Neural progenitor cell (in vitro differentiated cells): ENCODE results near the gene CDCA7L. TPM values are rescaled to one million over a fixed set of nuclear protein-coding genes. Genes with fewer than 3 reads are reported as not detected.

ENCODE experiments used
- DNase-seq: peaks from one replicate; pipeline ENCODE4 v3.0.0-alpha.2; 2016; ENCODE audit warnings: low spot score
- H2AFZ ChIP-seq: fragments of 200-600 bp; sonication (generic); replicated peaks from 2 replicates; pipeline ENCODE4 v1.6.1; 2016; ENCODE audit warnings: antibody characterized with exemption
- H3F3A ChIP-seq: fragments of 200-600 bp; sonication (generic); 2 replicates; pipeline ENCODE4 v1.6.1; 2016; ENCODE audit warnings: antibody characterized with exemption, low read depth
- H3K27ac ChIP-seq: fragments of 200-600 bp; sonication (generic); 2 replicates; pipeline ENCODE4 v1.5.1; 2016; ENCODE audit warnings: mild to moderate bottlenecking
- H3K27me3 ChIP-seq: fragments of 200-600 bp; sonication (generic); 2 replicates; pipeline ENCODE4 v1.6.1; 2016; ENCODE audit warnings: mild to moderate bottlenecking, moderate library complexity
- H3K36me3 ChIP-seq: fragments of 200-600 bp; sonication (generic); 2 replicates; pipeline ENCODE4 v1.5.1; 2016
- H3K4me1 ChIP-seq: fragments of 200-600 bp; sonication (generic); 2 replicates; pipeline ENCODE4 v1.6.1; 2016; ENCODE audit warnings: mixed run types
- H3K4me2 ChIP-seq: fragments of 200-600 bp; sonication (generic); 2 replicates; pipeline ENCODE4 v1.6.1; 2016
- H3K4me3 ChIP-seq: fragments of 200-600 bp; sonication (generic); 2 replicates; pipeline ENCODE4 v1.5.1; 2016
- H3K79me2 ChIP-seq: fragments of 200-600 bp; sonication (generic); 2 replicates; pipeline ENCODE4 v1.6.1; 2016; ENCODE audit warnings: low read depth
- H3K9ac ChIP-seq: fragments of 200-600 bp; sonication (generic); 2 replicates; pipeline ENCODE4 v1.6.1; 2016
- H3K9me3 ChIP-seq: fragments of 200-600 bp; sonication (generic); 2 replicates; pipeline ENCODE4 v1.5.1; 2016; ENCODE audit warnings: low read depth
- H4K20me1 ChIP-seq: fragments of 200-600 bp; sonication (generic); 2 replicates; pipeline ENCODE4 v1.6.1; 2016; ENCODE audit warnings: low read depth
- H3K27ac Mint-ChIP-seq: 3 replicates; pipeline ENCODE4 v1.8.0; 2021; ENCODE audit warnings: mixed read lengths
- H3K27me3 Mint-ChIP-seq: 2 replicates; pipeline ENCODE4 v1.8.0; 2022; ENCODE audit warnings: low read depth, mild to moderate bottlenecking, inconsistent platforms, moderate library complexity, mixed read lengths; ENCODE audit not compliant: insufficient read depth
- H3K36me3 Mint-ChIP-seq: 3 replicates; pipeline ENCODE4 v1.8.0; 2021; ENCODE audit warnings: mixed read lengths
- H3K4me1 Mint-ChIP-seq: 3 replicates; pipeline ENCODE4 v1.8.0; 2021; ENCODE audit warnings: mixed read lengths
- H3K4me3 Mint-ChIP-seq: 3 replicates; pipeline ENCODE4 v1.8.0; 2021; ENCODE audit warnings: mild to moderate bottlenecking, moderate library complexity, mixed read lengths
- H3K9me3 Mint-ChIP-seq: 3 replicates; pipeline ENCODE4 v1.8.0; 2020; ENCODE audit warnings: mixed read lengths
- EZH2 ChIP-seq: fragments of 200-600 bp; sonication (generic); IDR thresholded peaks from 2 replicates; pipeline ENCODE4 v1.6.1; 2017; ENCODE audit warnings: antibody characterized with exemption, mild to moderate bottlenecking, moderate library complexity
- EZH2phosphoT487 ChIP-seq: fragments of 200-600 bp; sonication (generic); IDR thresholded peaks from 2 replicates; pipeline ENCODE4 v1.6.1; 2017; ENCODE audit warnings: antibody characterized with exemption
- total RNA-seq: library from RNA; depleted of rRNA; stranded (reverse); fragments of >200 nt; gene quantifications from 2 replicates; pipeline ENCODE4 v1.2.3, GENCODE V29; 2015; ENCODE audit warnings: low replicate concordance
- TF ChIP-seq, protein P1 (sequence below): fragments of 200-600 bp; sonication (generic); IDR thresholded peaks from 2 replicates; pipeline ENCODE4 v1.5.1; 2017; ENCODE audit warnings: antibody characterized with exemption, mild to moderate bottlenecking

The CDCA7L gene
- total RNA-seq, 1 donor from 2014 or later: 39.9 TPM

DNA sequence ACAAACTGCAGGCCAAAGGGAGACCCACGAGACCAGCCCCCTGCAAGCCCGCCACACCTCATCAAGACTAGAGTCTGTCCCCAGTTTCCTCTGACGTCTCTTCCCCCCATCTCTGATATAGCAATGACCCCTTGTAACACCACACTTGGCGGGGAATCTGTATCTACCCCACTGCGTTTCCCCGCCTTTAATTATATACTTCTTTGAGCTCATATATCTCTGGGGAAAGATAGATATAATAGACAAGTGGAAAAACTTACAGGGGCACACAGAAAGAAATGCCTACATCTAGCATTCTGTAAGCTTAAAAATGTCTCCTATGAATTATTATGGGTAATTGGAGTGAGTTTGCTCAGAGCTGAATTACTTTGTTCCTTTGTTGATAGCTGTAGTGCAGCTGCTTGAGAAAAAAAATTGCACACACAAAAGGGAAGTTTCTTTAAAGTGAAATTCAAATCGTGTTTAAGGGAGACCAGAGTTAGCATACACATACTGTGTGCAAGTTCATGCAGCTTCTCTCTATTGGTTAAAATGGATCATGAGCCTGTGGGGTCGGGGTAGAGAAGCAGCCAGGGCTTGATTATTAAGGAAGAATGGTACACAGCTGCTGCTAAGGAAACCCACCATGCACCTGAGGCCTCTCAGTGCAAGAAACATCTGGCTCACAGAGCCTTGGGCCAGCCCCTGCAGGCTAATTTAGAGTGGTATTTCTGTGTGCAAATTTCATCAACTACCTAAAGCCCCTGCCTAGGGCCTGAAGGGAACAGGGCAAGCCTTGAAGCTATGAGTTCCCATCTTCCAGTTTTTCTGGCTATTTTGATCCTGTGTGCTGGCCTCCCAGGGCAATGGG is 32.5 kb downstream of the CDCA7L start:
- Histone ChIP-seq H4K20me1 (no peaks in the 10 kb centered on the region), H3K27ac (no peak overlapping the region), H2AFZ (no peak overlapping the region), H3F3A (no peaks in the 10 kb centered on the region), H3K9me3 (no peaks in the 10 kb centered on the region), H3K79me2 (peaks cover 5% of the 10 kb centered on the region), H3K4me3 (no peak overlapping the region), H3K4me1 (peaks cover 18% of the 10 kb centered on the region), H3K36me3 (no peaks in the 10 kb centered on the region), H3K27me3 (no peaks in the 10 kb centered on the region), H3K4me2 (no peak overlapping the region), H3K9ac (no peak overlapping the region)
- no peak for DNase-seq
- H3K27ac Mint-ChIP-seq: peak overlapping the region; percentile 27
- H3K4me1 Mint-ChIP-seq: peaks cover 31% of the 10 kb centered on the region
- no peaks in the 10 kb centered on the region for H3K9me3 Mint-ChIP-seq
- H3K4me3 Mint-ChIP-seq: no peak overlapping the region
- no peak for TF ChIP-seq EZH2
- TF ChIP-seq EZH2phosphoT487: no peak
- TF ChIP-seq, protein P1, sequence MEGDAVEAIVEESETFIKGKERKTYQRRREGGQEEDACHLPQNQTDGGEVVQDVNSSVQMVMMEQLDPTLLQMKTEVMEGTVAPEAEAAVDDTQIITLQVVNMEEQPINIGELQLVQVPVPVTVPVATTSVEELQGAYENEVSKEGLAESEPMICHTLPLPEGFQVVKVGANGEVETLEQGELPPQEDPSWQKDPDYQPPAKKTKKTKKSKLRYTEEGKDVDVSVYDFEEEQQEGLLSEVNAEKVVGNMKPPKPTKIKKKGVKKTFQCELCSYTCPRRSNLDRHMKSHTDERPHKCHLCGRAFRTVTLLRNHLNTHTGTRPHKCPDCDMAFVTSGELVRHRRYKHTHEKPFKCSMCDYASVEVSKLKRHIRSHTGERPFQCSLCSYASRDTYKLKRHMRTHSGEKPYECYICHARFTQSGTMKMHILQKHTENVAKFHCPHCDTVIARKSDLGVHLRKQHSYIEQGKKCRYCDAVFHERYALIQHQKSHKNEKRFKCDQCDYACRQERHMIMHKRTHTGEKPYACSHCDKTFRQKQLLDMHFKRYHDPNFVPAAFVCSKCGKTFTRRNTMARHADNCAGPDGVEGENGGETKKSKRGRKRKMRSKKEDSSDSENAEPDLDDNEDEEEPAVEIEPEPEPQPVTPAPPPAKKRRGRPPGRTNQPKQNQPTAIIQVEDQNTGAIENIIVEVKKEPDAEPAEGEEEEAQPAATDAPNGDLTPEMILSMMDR: no peak
- H3K27me3 Mint-ChIP-seq: no peaks in the 10 kb centered on the region
- H3K36me3 Mint-ChIP-seq: peaks cover 60% of the 10 kb centered on the region

DNA sequence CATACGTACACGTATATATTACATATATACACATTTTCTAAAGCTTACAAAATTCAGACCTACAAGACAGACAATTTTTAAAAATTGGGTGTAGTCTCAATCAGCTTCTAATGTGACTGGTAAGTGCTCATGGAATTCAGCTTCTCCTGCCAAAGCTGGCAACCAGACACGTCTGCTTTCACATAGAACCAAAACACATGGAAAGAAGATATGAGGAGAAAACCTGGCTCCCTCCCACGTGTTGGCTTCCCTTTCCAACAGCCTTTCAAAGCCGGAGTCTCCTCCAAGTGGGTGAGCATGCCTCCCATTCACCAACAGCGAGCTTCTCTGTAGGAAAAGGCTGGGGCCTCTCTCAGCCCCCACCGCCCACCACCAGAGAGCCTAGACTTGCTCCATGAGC is 33.4 kb downstream of the CDCA7L start:
- Mint-ChIP-seq H3K9me3 (no peaks in the 10 kb centered on the region), H3K27me3 (no peaks in the 10 kb centered on the region), H3K4me1 (peaks cover 25% of the 10 kb centered on the region), H3K4me3 (no peak overlapping the region), H3K27ac (no peak overlapping the region), H3K36me3 (peaks cover 65% of the 10 kb centered on the region)
- Histone ChIP-seq H3K4me1 (peaks cover 9% of the 10 kb centered on the region), H4K20me1 (no peaks in the 10 kb centered on the region), H3K79me2 (no peaks in the 10 kb centered on the region), H3K27me3 (no peaks in the 10 kb centered on the region), H3K4me3 (no peak overlapping the region), H3K9me3 (no peaks in the 10 kb centered on the region), H2AFZ (no peak overlapping the region), H3K36me3 (no peaks in the 10 kb centered on the region), H3K27ac (no peak overlapping the region), H3F3A (no peaks in the 10 kb centered on the region), H3K9ac (no peak overlapping the region), H3K4me2 (no peak overlapping the region)
- TF ChIP-seq, protein P1: no peak
- TF ChIP-seq EZH2phosphoT487 (no peak), EZH2 (no peak)
- DNase-seq: no peak

DNA sequence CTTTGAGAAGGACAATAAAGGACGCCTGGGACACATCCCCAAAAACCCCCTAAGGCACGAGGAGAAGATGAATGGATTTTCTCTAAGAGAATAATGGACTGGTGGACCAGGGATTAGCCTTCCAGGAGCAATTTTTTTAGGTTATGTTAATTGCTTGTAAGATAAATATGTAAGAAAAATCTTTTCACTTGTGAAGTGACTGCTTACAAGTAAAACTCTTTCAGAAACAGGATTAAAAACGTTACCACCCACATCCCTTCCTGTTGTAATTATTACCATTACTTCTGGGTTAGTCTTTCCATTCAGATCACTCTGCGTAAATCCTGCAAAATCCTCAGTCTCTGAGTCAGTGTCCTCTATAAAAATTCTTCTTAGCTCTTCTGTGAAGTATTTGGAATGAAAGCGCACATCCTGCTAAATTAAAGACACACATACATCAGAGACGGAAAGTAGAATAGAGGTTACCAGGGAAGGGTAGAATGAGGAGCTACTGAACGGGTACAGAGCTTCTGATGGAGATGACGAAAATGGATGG is 34.3 kb downstream of the CDCA7L start:
- peaks cover 18% of the 10 kb centered on the region for H3K4me1 Mint-ChIP-seq
- H2AFZ ChIP-seq: no peak overlapping the region
- no peaks in the 10 kb centered on the region for H3K9me3 Mint-ChIP-seq
- no peak overlapping the region for H3K4me3 Mint-ChIP-seq
- H3K4me1 ChIP-seq: peaks cover under 1% of the 10 kb centered on the region
- H3K27ac ChIP-seq: no peak overlapping the region
- H3K4me3 ChIP-seq: no peak overlapping the region
- H3K79me2 ChIP-seq: no peaks in the 10 kb centered on the region
- H3K4me2 ChIP-seq: no peak overlapping the region
- H3K27ac Mint-ChIP-seq: no peak overlapping the region
- H3K36me3 ChIP-seq: no peaks in the 10 kb centered on the region
- DNase-seq: no peak
- no peaks in the 10 kb centered on the region for H3F3A ChIP-seq
- no peak overlapping the region for H3K9ac ChIP-seq
- no peaks in the 10 kb centered on the region for H3K9me3 ChIP-seq
- H3K27me3 Mint-ChIP-seq: no peaks in the 10 kb centered on the region
- no peaks in the 10 kb centered on the region for H4K20me1 ChIP-seq
- H3K27me3 ChIP-seq: no peaks in the 10 kb centered on the region
- peaks cover 64% of the 10 kb centered on the region for H3K36me3 Mint-ChIP-seq
- TF ChIP-seq, protein P1: no peak
- TF ChIP-seq EZH2phosphoT487: no peak
- no peak for TF ChIP-seq EZH2
